ENCODE data around the gene LRP8. TPM values are rescaled to one million over a fixed set of nuclear protein-coding genes. Genes with fewer than 3 reads are reported as not detected.
A peak's percentile ranks its signal among the peaks of the same experiment; 100 is the strongest.

LRP8 gene
- total and polyA plus RNA-seq, 2 of the 4 experiments (the other 2 are of a cell fraction): 12.0 to 12.1 TPM

DNA sequence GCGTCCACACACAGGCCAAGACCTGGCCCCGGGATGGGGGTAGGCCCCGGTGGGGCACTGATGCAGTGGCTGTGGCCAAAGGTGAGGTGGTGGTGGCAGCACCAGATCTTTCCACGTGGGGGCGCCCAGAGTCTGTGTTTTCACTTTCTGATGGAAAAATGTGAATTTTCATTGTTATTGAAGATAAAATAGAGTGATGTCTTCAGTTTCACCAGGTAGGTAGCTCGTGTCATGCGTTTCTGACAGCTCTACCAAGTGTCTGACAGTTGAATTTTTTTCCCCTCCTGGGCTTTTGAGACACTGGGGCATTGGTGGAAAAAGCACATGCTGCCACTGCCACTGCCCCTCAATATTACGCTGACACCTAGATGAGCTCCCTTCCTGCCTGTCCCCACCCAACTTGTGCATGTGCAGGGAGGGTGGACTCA is 49.6 kb downstream of the LRP8 start:
- Histone ChIP-seq H2BK15ac (ENCODE audit: low read depth, low read length) (no peak overlapping the region), H3K79me1 (ENCODE audit: low read depth in 1 of 2, low read length in 2 of 2) (no peaks in the 10 kb centered on the region), H3K56ac (ENCODE audit: extremely low read depth, insufficient read depth, low read length) (no peak overlapping the region), H3K27me3 (ENCODE audit: control insufficient read depth, insufficient read depth, low read length) (no peaks in the 10 kb centered on the region), H2AK5ac (ENCODE audit: low read depth, low read length) (peak overlapping the region; percentile 24; the same call in 1 of the 2 replicates), H3K9me1 (ENCODE audit: insufficient read depth, low read length) (no peaks in the 10 kb centered on the region), H3K14ac (replicated peaks; ENCODE audit: low read depth, low read length) (no peak overlapping the region), H4K91ac (ENCODE audit: insufficient read depth, low read depth, low read length) (no peak overlapping the region), H3K4ac (ENCODE audit: low read depth, low read length) (no peak overlapping the region), H4K5ac (ENCODE audit: low read depth, low read length) (no peak overlapping the region), H2BK5ac (ENCODE audit: low read depth, low read length, poor library complexity, severe bottlenecking) (no peak overlapping the region), H3K27ac (ENCODE audit: insufficient read depth, low read length) (no peak overlapping the region), H2BK120ac (ENCODE audit: low read depth, low read length) (no peak overlapping the region), H3K4me1 (ENCODE audit: control insufficient read depth, insufficient read depth, low read length) (no peaks in the 10 kb centered on the region), H4K20me1 (ENCODE audit: insufficient read depth, low read length) (no peaks in the 10 kb centered on the region), H3K23ac (ENCODE audit: low read depth, low read length) (no peak overlapping the region), H3K4me3 (ENCODE audit: insufficient read depth, low read depth, low read length) (no peak overlapping the region), H3K9me3 (ENCODE audit: control insufficient read depth, insufficient read depth, low read length) (no peaks in the 10 kb centered on the region), H3K36me3 (ENCODE audit: control insufficient read depth, insufficient read depth, low read length) (no peaks in the 10 kb centered on the region), H3K18ac (ENCODE audit: low read depth, low read length) (no peak overlapping the region), H2AK9ac (replicated peaks; ENCODE audit: low read depth, low read length, poor library complexity) (peak overlapping the region; percentile 44), H3K4me2 (ENCODE audit: low read depth, low read length) (no peak overlapping the region), H2BK20ac (ENCODE audit: low read depth, low read length) (no peak overlapping the region), H2AFZ (replicated peaks; ENCODE audit: low read length, poor library complexity) (peak overlapping the region; percentile 72), H4K8ac (ENCODE audit: low read depth in 2 of 2, low read length in 2 of 2) (no peak overlapping the region), H3K9ac (ENCODE audit: low read depth, low read length) (no peak overlapping the region)
- POLR2A ChIA-PET (ENCODE audit: unreplicated experiment): no interaction called here
- no TSS peak for BruUV-seq (replicated peaks)
- no peak for TF ChIP-seq MXI1 (IDR thresholded peaks at IDR 0.05; ENCODE audit: borderline replicate concordance, low read depth, low read length)
- no peak for TF ChIP-seq MAFK (IDR thresholded peaks at IDR 0.05; ENCODE audit: low read depth, low read length)
- no peak for TF ChIP-seq RCOR1 (IDR thresholded peaks at IDR 0.05; ENCODE audit: insufficient replicate concordance, low read length)
- TF ChIP-seq SMC3 (IDR thresholded peaks at IDR 0.05; ENCODE audit: low read depth, low read length): peak; percentile 96
- peak; percentile 93 for TF ChIP-seq RAD21 (IDR thresholded peaks at IDR 0.05; ENCODE audit: low read length)
- TF ChIP-seq, protein P1, sequence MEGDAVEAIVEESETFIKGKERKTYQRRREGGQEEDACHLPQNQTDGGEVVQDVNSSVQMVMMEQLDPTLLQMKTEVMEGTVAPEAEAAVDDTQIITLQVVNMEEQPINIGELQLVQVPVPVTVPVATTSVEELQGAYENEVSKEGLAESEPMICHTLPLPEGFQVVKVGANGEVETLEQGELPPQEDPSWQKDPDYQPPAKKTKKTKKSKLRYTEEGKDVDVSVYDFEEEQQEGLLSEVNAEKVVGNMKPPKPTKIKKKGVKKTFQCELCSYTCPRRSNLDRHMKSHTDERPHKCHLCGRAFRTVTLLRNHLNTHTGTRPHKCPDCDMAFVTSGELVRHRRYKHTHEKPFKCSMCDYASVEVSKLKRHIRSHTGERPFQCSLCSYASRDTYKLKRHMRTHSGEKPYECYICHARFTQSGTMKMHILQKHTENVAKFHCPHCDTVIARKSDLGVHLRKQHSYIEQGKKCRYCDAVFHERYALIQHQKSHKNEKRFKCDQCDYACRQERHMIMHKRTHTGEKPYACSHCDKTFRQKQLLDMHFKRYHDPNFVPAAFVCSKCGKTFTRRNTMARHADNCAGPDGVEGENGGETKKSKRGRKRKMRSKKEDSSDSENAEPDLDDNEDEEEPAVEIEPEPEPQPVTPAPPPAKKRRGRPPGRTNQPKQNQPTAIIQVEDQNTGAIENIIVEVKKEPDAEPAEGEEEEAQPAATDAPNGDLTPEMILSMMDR (conservative IDR thresholded peaks at IDR 0.05; ENCODE audit: low read depth, low read length): peak; percentile 94
- no peak for TF ChIP-seq USF2 (IDR thresholded peaks at IDR 0.05; ENCODE audit: low read depth, low read length)
- no peak for TF ChIP-seq CEBPB (IDR thresholded peaks at IDR 0.05; ENCODE audit: low read depth, low read length)
- no peak for TF ChIP-seq CHD1 (IDR thresholded peaks at IDR 0.05; ENCODE audit: low read depth, low read length)
- TF ChIP-seq MAZ (IDR thresholded peaks at IDR 0.05; ENCODE audit: borderline replicate concordance, low read depth, low read length): peak; percentile 33; the same call in 1 of the 2 replicates
- no peak for TF ChIP-seq RFX5 (IDR thresholded peaks at IDR 0.05; ENCODE audit: low read depth, low read length)
- 0% methylated on average over 2 of the region's 8 CpGs; no CpG with 5 or more reads in 1 of the 2 experiments for WGBS, 2 experiments (ENCODE audit: extremely low coverage in 2 of 2, insufficient read length in 1 of 2)
- in situ Hi-C loops (cut with MboI; ENCODE audit: low sequenced_read_pairs): loop anchor here (5.0 kb wide), 2 partner anchors 114 to 194 kb away; no protein-coding TSS in a partner anchor
- CTCF ChIA-PET: interaction anchor here (0.7 to 1.4 kb wide), 4 partner anchors 10 to 199 kb away, joined by 3 to 17 read pairs (median 4); no protein-coding TSS in a partner anchor
- ATAC-seq (ENCODE audit: low read depth) (peak; percentile 92), DNase-seq (peak; percentile 7)
- intact Hi-C loops (cut with micrococcal nuclease): loop anchor here (1.0 to 2.0 kb wide), 2 partner anchors 115 to 192 kb away; no protein-coding TSS in a partner anchor
- dilution Hi-C loops (cut with HindIII; ENCODE audit: low sequenced_read_pairs, unreplicated experiment): no loop called here

All from IMR-90 (cell line).